ENCODE results near the gene PAX5.

GRCh38 chr9:36823934-36824333 is 210.1 kb downstream of the PAX5 start:
- TF ChIP-seq EZH2 (IDR thresholded peaks at IDR 0.05; ENCODE audit: borderline replicate concordance, insufficient read depth, low read depth, low read length, poor library complexity, severe bottlenecking) = no peak
- TF ChIP-seq CTCF (IDR thresholded peaks at IDR 0.05) = no peak

Data from B cell (primary cell).